C4-2B (cell line): ENCODE measurements around the gene FH.

Source experiments
- CTCF ChIP-seq: fragments of 450-650 bp; conservative IDR thresholded peaks from 2 replicates; pipeline ENCODE4 v1.5.1; 2017; ENCODE audit warnings: mild to moderate bottlenecking
- ZFX ChIP-seq: fragments of 450-650 bp; IDR thresholded peaks from 2 replicates; pipeline ENCODE4 v1.6.1; 2017

- TF ChIP-seq CTCF (no peak), ZFX (no peak)
Observed at GRCh38 chr1:241525026-241525425, 5.5 kb upstream of the FH start.
